Airway epithelial cell (primary cell): ENCODE measurements around the gene ITGB4. TPM values are rescaled to one million over a fixed set of nuclear protein-coding genes. Genes with fewer than 3 reads are reported as not detected.

Experiments used
- total RNA-seq: library from RNA; depleted of rRNA; stranded (reverse); fragments of >200 nt; gene quantifications from 2 replicates; pipeline ENCODE4 v1.2.3, GENCODE V29; 2015

The ITGB4 gene
- 757 and 873 TPM in 2 replicates for total RNA-seq

DNA sequence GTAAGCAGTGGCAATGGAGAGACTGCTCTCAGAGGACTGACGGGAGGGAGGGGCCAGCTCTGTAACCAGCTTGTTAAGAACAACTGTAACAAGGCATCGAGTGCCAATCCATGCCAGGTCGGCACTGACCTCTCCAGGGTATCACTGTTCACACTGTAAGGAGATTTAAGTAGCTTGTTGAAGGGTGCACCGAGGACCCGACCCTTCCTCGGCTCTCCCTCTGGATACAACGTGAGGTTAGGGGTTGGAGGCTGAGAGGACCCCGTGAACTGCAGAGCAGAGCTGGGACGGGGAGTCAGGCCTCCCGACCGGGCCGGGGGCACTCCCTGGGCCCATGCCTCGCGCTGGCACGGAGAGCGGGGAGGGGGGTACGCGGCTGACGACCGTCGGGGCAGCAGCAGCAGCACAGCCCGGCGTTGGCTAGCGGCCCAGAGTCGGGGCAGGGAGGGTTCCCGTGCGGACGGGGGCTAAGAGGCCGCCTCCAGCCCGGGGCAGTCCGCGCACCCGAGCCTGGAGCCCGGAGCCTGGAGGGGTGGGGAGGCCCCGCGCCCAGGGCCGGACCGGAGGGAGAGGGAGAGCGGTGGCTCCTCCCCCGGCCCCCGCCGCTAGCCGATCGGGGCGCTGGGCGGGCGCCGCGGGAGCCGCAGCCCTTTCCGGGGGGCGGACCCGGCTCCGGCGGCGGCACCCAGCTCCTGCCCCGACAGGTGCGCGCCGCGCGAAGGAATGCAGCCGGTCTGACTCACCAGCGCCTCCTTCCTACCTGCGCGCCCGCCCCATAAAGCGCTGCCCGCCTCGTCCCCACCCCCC is at the start of gene ITGB4:
Gene ITGB4, plus strand, starts transcription at position 804 of the 807 bp plus-strand sequence. CDS start 3,245 bp downstream, outside the sequence.

DNA sequence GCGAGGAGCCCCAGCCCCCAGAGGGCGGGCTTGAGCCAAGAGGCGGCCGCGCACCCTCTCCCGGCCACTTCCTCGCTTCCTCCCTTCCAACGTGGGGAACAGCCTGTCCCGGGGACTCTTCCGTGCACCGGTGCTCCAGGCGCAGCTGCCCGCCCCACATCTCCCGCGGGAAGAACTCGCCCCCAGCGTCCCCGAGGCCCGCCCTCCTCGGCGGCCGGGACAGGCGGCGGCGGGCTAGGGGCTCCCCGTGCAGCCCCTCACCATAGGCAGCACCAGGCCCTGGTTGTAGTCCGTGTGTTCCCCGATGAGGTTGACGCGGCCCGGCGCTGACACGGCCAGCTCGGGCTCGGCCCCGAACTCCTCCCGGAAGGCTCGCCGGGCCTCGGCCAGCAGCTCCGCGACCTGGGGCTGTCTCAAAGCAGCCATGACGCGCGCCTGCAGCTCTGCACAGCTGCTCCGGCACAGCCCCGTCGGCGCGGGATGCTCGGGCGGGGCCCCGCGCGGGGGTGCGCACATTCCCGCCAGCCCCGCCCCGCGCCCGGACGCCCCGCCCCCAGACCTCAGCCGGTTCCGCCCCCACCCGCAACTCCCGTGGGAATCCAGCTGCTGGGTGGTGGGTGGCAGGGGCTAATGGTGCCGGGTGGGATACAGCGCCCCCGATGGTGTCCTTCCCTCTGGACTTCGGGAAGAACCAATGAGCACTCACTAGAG is 43.6 kb downstream of the ITGB4 start, which contains the start of gene GALK1:
Gene GALK1, minus strand, starts transcription at position 482 of the 711 bp plus-strand sequence. Its CDS starts 56 bp downstream, at position 426.

DNA sequence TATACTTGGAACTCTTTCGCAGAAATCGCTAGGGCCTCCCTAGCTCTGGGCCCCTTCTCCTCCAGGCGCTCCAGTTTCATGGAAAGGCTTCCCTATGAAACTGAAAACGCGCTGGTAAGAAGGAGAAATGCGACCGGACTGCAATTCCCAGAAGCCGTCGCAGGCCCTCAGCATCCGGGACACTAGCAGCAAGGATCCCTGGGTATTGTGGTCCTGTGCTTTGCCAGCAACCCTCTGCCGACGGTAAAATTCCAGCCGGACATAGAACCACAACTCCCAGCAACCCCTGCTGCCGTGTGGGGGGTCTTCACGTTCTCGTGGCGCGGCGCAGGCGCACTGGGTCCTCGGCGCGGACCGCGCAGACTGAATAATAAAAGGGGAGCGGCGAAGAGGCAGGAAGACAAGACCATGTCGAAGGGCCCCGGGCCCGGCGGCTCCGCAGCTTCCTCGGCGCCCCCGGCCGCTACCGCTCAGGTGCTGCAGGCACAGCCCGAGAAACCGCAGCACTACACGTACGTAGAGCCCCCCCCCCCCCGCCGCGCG is 63.3 kb downstream of the ITGB4 start, which contains the start of gene UNK:
Gene UNK, plus strand, starts transcription at position 334 of the 543 bp plus-strand sequence. Its CDS starts 75 bp downstream, at position 409.

Other genes starting within 250 kb of the ITGB4 start
- gene CASKIN2, start 205.9 kb upstream of the ITGB4 start, total RNA-seq, result 10.4 and 15.6 TPM in 2 replicates
- 29.6 and 43.5 TPM in 2 replicates for gene TSEN54, start 204.9 kb upstream of the ITGB4 start, total RNA-seq
- gene LLGL2, start 195.8 kb upstream of the ITGB4 start, total RNA-seq, result 47.7 and 48.8 TPM in 2 replicates
- gene MYO15B, start 133.7 kb upstream of the ITGB4 start, total RNA-seq, result 0.07 and 0.65 TPM in 2 replicates
- 2.4 and 2.6 TPM in 2 replicates for gene SMIM5, start 88.0 kb upstream of the ITGB4 start, total RNA-seq
- gene RECQL5, start 54.3 kb upstream of the ITGB4 start, total RNA-seq, result 15.7 and 22.9 TPM in 2 replicates
- 37.0 and 56.6 TPM in 2 replicates for gene SAP30BP, start 54.1 kb upstream of the ITGB4 start, total RNA-seq
- gene GALK1, start 43.7 kb downstream of the ITGB4 start, total RNA-seq, result 28.9 and 35.3 TPM in 2 replicates
- 12.8 and 21.7 TPM in 2 replicates for gene UNK, start 63.3 kb downstream of the ITGB4 start, total RNA-seq
- 9.6 and 10.1 TPM in 2 replicates for gene UNC13D, start 122.9 kb downstream of the ITGB4 start, total RNA-seq
- gene WBP2, start 133.9 kb downstream of the ITGB4 start, total RNA-seq, result 39.0 and 54.4 TPM in 2 replicates
- gene TRIM47, start 157.1 kb downstream of the ITGB4 start, total RNA-seq, result 29.3 and 32.2 TPM in 2 replicates
- 28.1 and 28.6 TPM in 2 replicates for gene TRIM65, start 175.5 kb downstream of the ITGB4 start, total RNA-seq
- 31.9 and 35.0 TPM in 2 replicates for gene MRPL38, start 183.4 kb downstream of the ITGB4 start, total RNA-seq
- 10.6 and 11.6 TPM in 2 replicates for gene FBF1, start 219.6 kb downstream of the ITGB4 start, total RNA-seq